Upper lobe of left lung (tissue), 6 donors: ENCODE measurements around the gene TMEM92. TPM values are rescaled to one million over a fixed set of nuclear protein-coding genes. Genes with fewer than 3 reads are reported as not detected.
"Not testable (repeated sequence)": the region's sequence is repeated elsewhere in the genome, so short reads cannot be mapped to it uniquely, and the experiment has no call there.

Source experiments
- ATAC-seq, 2 donors: fragments of 200-7000 bp; cut with Tn5 transposase; one replicate each; pipeline ENCODE4 v1.9.1; 2022; ENCODE audit warnings: mild to moderate bottlenecking in 2 of 2, moderate library complexity in 2 of 2; ENCODE audit not compliant: low FRiP score in 2 of 2
- DNase-seq, 2 donors: peaks; one replicate each; pipeline ENCODE4 v3.0.0-alpha.2; 2019 to 2020
- H3K27ac ChIP-seq, 4 donors: fragments of 200-600 bp; sonication (generic); one replicate each; pipeline ENCODE4 v1.5.1; 2016 to 2019
- H3K27me3 ChIP-seq, 4 donors: fragments of 200-600 bp; sonication (generic); one replicate each; pipeline ENCODE4 v1.5.1; 2017 to 2019
- H3K36me3 ChIP-seq, 4 donors: fragments of 200-600 bp; sonication (generic); one replicate each; pipeline ENCODE4 v1.5.1; 2016 to 2019
- H3K4me1 ChIP-seq, 4 donors: fragments of 200-600 bp; sonication (generic); one replicate each; pipeline ENCODE4 v1.5.1; 2018 to 2019
- H3K4me3 ChIP-seq, 4 donors: fragments of 200-600 bp; sonication (generic); one replicate each; pipeline ENCODE4 v1.5.1; 2017 to 2019; ENCODE audit warnings: mild to moderate bottlenecking in 2 of 4, moderate library complexity in 1 of 4
- H3K9me3 ChIP-seq, 4 donors: fragments of 200-600 bp; sonication (generic); one replicate each; pipeline ENCODE4 v1.5.1; 2018 to 2019
- EP300 ChIP-seq, 4 donors: sonication (generic); formaldehyde crosslinking; IDR thresholded peaks; one replicate each; pipeline ENCODE4 v1.5.1; 2017; ENCODE audit warnings: antibody characterized with exemption in 4 of 4, control low read depth in 2 of 4
- POLR2A ChIP-seq, 4 donors: fragments of 450-650 bp; IDR thresholded peaks; one replicate each; pipeline ENCODE4 v1.5.1; 2016 to 2017; ENCODE audit warnings: antibody characterized with exemption in 4 of 4, mild to moderate bottlenecking in 2 of 4
- POLR2AphosphoS5 ChIP-seq, 2 donors: sonication (generic); formaldehyde crosslinking; IDR thresholded peaks; one replicate each; pipeline ENCODE4 v1.5.1; 2017; ENCODE audit warnings: antibody characterized with exemption in 2 of 2
- WGBS, 2 donors: methylation state at CpG; one replicate each; pipeline ENCODE4 v1.1.5; 2017 to 2018; 5-methylcytosine and 5-hydroxymethylcytosine counted together
- total RNA-seq, 6 donors: library from RNA; depleted of rRNA in 4 of 6; stranded (reverse); fragments of >200 nt in 4 of 6; gene quantifications; one replicate each; pipeline versions ENCODE4 v1.1.0 to v1.2.1, GENCODE V29; 2016 to 2021
- TF ChIP-seq, protein P1 (sequence below), 6 experiments: fragments of 450-650 bp in 4 of 6; fragments of 200-600 bp in 2 of 6; sonication (generic) in 2 of 6; IDR thresholded peaks; one replicate each; pipeline ENCODE4 v1.5.1; 2016 to 2019; ENCODE audit warnings: antibody characterized with exemption in 6 of 6
- donor health status: DM: no; HTN: no; CAD: no; lungs with moderate emphysema.
- donor health status: DM: no; HTN: yes; CAD: no; lungs with severe emphysema.

Gene TMEM92
- total RNA-seq, 6 donors from 2014 or later, result 1.3 to 15.7 (median 3.8) TPM

DNA sequence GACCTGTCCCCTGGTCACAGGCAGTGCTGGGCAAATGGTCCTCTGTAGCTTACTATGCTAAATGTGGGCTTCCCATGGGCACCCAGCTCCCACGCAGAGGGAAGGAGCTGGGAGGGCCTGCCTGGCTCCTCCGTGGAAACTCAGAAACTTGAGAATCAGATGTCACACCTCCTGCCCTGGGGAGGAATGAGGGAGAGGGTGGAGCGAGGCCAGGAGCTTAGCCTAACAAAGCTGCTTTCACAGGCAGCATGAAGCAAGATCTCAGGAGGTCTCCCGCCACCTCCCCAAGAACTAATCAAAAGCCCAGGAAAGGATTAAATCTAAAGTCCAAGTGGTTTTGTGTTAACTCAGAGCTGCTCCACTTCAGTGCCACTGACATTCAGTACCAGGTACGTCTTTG is 38.0 kb downstream of the TMEM92 start:
- WGBS, 2 donors, result 71 to 72% methylated on average over 5 of the region's 5 CpGs
- TF ChIP-seq POLR2AphosphoS5 (IDR thresholded peaks at IDR 0.05) (no peak), EP300 (IDR thresholded peaks at IDR 0.05) (no peak), POLR2A (IDR thresholded peaks at IDR 0.05) (no peak)
- TF ChIP-seq, protein P1, sequence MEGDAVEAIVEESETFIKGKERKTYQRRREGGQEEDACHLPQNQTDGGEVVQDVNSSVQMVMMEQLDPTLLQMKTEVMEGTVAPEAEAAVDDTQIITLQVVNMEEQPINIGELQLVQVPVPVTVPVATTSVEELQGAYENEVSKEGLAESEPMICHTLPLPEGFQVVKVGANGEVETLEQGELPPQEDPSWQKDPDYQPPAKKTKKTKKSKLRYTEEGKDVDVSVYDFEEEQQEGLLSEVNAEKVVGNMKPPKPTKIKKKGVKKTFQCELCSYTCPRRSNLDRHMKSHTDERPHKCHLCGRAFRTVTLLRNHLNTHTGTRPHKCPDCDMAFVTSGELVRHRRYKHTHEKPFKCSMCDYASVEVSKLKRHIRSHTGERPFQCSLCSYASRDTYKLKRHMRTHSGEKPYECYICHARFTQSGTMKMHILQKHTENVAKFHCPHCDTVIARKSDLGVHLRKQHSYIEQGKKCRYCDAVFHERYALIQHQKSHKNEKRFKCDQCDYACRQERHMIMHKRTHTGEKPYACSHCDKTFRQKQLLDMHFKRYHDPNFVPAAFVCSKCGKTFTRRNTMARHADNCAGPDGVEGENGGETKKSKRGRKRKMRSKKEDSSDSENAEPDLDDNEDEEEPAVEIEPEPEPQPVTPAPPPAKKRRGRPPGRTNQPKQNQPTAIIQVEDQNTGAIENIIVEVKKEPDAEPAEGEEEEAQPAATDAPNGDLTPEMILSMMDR (IDR thresholded peaks at IDR 0.05), result no peak
- H3K4me3 ChIP-seq, result no peak overlapping the region

DNA sequence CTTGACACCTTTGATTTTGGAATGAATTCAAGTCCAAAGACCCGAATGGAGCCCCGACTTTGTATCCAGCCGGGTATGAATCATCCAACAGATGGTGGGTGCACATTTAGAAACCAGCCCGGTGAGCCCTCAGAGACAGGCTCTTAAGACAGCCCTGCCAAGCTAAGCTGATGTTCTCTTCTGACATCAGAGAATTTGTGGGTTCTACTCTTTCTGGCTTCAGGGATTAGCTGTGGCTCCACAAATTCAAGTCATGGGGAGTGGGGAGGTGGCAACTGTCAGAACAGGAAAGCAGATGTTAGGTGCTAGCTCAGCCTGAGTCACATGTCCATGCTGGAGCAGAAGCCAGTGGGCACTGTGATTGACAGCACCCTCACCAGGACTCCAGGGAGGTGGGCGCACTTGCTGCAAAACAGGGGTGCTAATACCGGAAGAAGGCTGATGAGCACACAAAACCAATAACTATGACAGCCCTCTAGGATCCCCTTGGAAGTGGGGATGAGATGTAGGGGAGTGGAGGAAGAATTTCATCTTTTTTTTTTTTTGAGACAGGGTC is 40.3 kb downstream of the TMEM92 start:
- Histone ChIP-seq H3K4me1 (no peaks in the 10 kb centered on the region), H3K9me3 (no peaks in the 10 kb centered on the region), H3K27ac (no peak overlapping the region), H3K4me3 (no peak overlapping the region), H3K27me3 (no peaks in the 10 kb centered on the region), H3K36me3 (no peaks in the 10 kb centered on the region)
- TF ChIP-seq EP300 (IDR thresholded peaks at IDR 0.05) (no peak), POLR2A (IDR thresholded peaks at IDR 0.05) (no peak), POLR2AphosphoS5 (IDR thresholded peaks at IDR 0.05) (no peak)
- TF ChIP-seq, protein P1 (IDR thresholded peaks at IDR 0.05), result no peak
- DNase-seq (no peak), ATAC-seq (no peak)
- WGBS, 2 donors, result 83 to 94% methylated on average over 6 of the region's 6 CpGs

More for the DNA sequence above, 38.0 kb downstream of the TMEM92 start:
- DNase-seq (no peak), ATAC-seq (no peak)
- Histone ChIP-seq H3K9me3 (no peaks in the 10 kb centered on the region), H3K27me3 (no peaks in the 10 kb centered on the region), H3K4me1 (no peaks in the 10 kb centered on the region), H3K27ac (no peak overlapping the region), H3K36me3 (no peaks in the 10 kb centered on the region)

DNA sequence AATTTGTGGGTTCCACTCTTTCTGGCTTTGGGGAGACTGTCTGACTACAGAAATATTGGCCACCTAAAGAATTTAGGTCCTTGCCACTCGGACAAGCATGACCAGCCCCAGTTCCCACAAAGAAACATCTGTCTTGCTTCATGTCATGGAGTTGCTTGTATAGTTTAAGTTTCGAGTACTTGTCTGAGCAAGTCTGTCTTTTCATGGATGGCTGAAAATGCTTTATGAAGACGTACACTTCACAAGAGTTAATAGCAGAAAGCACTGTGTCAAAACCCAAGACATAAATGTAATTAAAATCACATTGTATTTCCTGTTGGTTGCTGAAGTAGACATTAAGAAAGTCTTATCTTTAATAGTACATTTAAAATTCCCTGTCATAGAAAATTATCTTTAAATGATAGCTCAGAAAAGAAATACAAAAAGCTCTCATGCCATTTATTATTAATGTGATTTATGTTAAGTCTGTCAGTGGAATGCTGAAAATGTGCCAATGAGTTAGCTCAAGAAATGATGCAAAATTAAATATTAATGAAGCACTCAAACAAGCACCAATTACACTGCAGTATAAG is 41.8 kb downstream of the TMEM92 start:
- Histone ChIP-seq H3K9me3 (no peaks in the 10 kb centered on the region), H3K27ac (no peak overlapping the region), H3K36me3 (no peaks in the 10 kb centered on the region), H3K4me3 (no peak overlapping the region), H3K27me3 (no peaks in the 10 kb centered on the region), H3K4me1 (no peaks in the 10 kb centered on the region)
- no peak for ATAC-seq
- DNase-seq, result no peak
- no peak for TF ChIP-seq POLR2A (IDR thresholded peaks at IDR 0.05)
- TF ChIP-seq EP300 (IDR thresholded peaks at IDR 0.05), result no peak
- TF ChIP-seq, protein P1 (IDR thresholded peaks at IDR 0.05), result no peak
- no peak for TF ChIP-seq POLR2AphosphoS5 (IDR thresholded peaks at IDR 0.05)
- WGBS, 2 donors, result 74 to 75% methylated on average over 3 of the region's 3 CpGs

DNA sequence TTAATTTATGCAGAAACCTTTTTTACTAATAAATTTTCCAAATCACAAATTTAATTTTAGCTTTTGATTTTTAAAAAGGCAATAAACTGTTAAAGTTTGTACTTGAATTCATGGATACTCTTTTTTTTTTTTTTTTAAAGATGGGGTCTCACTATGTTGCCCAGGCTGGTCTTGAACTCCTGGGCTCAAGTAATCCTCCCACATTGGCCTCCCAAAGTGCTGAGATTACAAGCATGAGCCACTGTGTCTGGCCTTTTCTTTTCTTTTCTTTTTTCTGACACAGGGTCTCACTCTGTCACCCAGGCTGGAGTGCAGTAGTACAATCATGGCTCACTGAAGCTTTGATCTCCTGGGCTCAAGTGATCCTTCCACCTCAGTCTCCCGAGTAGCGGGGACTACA is 42.4 kb downstream of the TMEM92 start:
- not testable (repeated sequence) for H3K4me1 ChIP-seq, H3K4me3 ChIP-seq, DNase-seq, H3K9me3 ChIP-seq, H3K27ac ChIP-seq, ATAC-seq, H3K36me3 ChIP-seq, H3K27me3 ChIP-seq
- 77 to 100% methylated on average over 2 of the region's 2 CpGs for WGBS, 2 donors

DNA sequence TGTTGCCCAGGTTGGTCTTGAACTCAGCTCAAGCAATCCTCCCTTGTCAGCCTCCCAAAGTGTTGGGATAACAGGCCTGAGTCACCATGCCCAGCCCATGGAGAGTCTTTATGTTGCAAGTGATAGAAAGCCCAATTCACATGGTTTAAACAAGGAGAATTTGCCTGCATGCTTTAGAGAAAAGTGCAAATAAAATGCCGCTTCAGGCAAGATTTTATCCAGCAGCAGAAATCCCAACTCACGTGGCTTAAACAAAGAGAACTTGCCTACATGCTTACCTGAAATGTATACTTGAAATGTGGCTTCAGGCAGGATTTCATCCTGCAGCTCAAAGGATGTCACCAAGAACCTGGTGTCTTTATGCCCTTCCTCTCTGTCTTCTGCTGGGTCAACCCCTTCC is 42.9 kb downstream of the TMEM92 start:
- H3K36me3 ChIP-seq, result no peaks in the 10 kb centered on the region
- ATAC-seq (no peak), DNase-seq (no peak)

More for the DNA sequence above, 42.9 kb downstream of the TMEM92 start:
- Histone ChIP-seq H3K27me3 (no peaks in the 10 kb centered on the region), H3K4me1 (no peaks in the 10 kb centered on the region), H3K27ac (no peak overlapping the region), H3K9me3 (no peaks in the 10 kb centered on the region), H3K4me3 (no peak overlapping the region)
- TF ChIP-seq POLR2A (IDR thresholded peaks at IDR 0.05) (no peak), POLR2AphosphoS5 (IDR thresholded peaks at IDR 0.05) (no peak)
- TF ChIP-seq, protein P1 (IDR thresholded peaks at IDR 0.05), result no peak
- WGBS, 2 donors, result 94 to 95% methylated on average over 2 of the region's 2 CpGs
